ENCODE results near the gene TCAIM. TPM values are rescaled to one million over a fixed set of nuclear protein-coding genes. Genes with fewer than 3 reads are reported as not detected.

Gene TCAIM
- total RNA-seq, 4 donors from 2014 or later, result 15.5 to 26.9 (median 22.7) TPM

GRCh38 chr3:44418549-44418948, 80.0 kb downstream of the TCAIM start:
- intact Hi-C loops (cut with DNase I; ENCODE audit: low total_unique reads) (no loop called here), in situ Hi-C loops (cut with MboI; ENCODE audit: low sequenced_read_pairs in 4 of 4) (no loop called here)
- no peak for TF ChIP-seq CTCF (IDR thresholded peaks at IDR 0.05 in 4 of 5, conservative IDR thresholded peaks at IDR 0.05 in 1 of 5)
- TF ChIP-seq POLR2A (IDR thresholded peaks at IDR 0.05), result no peak
- ATAC-seq, result no peak
- H3K9me3 ChIP-seq, result no peaks in the 10 kb centered on the region
- no peaks in the 10 kb centered on the region for H3K36me3 ChIP-seq
- H3K27me3 ChIP-seq, result no peaks in the 10 kb centered on the region
- H3K27ac ChIP-seq, result no peak overlapping the region
- no peak for DNase-seq
- no peaks in the 10 kb centered on the region for H3K4me1 ChIP-seq
- H3K4me3 ChIP-seq, result no peak overlapping the region

- Histone ChIP-seq H3K27ac (no peak overlapping the region), H3K4me1 (no peaks in the 10 kb centered on the region), H3K4me3 (no peak overlapping the region), H3K27me3 (no peaks in the 10 kb centered on the region), H3K36me3 (no peaks in the 10 kb centered on the region), H3K9me3 (no peaks in the 10 kb centered on the region)
- DNase-seq (no peak), ATAC-seq (no peak)
- intact Hi-C loops (cut with DNase I; ENCODE audit: low total_unique reads) (no loop called here), in situ Hi-C loops (cut with MboI; ENCODE audit: low sequenced_read_pairs in 4 of 4) (no loop called here)
- TF ChIP-seq POLR2A (IDR thresholded peaks at IDR 0.05), result no peak
- TF ChIP-seq CTCF (IDR thresholded peaks at IDR 0.05 in 4 of 5, conservative IDR thresholded peaks at IDR 0.05 in 1 of 5), result no peak
Observed at GRCh38 chr3:44419116-44419922, 80.8 kb downstream of the TCAIM start.

- in situ Hi-C loops (cut with MboI; ENCODE audit: low sequenced_read_pairs in 4 of 4) (no loop called here), intact Hi-C loops (cut with DNase I; ENCODE audit: low total_unique reads) (no loop called here)
- ATAC-seq (no peak), DNase-seq (no peak)
- Histone ChIP-seq H3K4me3 (no peak overlapping the region), H3K36me3 (no peaks in the 10 kb centered on the region), H3K27ac (no peak overlapping the region), H3K27me3 (no peaks in the 10 kb centered on the region), H3K4me1 (no peaks in the 10 kb centered on the region), H3K9me3 (no peaks in the 10 kb centered on the region)
- no peak for TF ChIP-seq CTCF (IDR thresholded peaks at IDR 0.05 in 4 of 5, conservative IDR thresholded peaks at IDR 0.05 in 1 of 5)
- no peak for TF ChIP-seq POLR2A (IDR thresholded peaks at IDR 0.05)
Observed at GRCh38 chr3:44419923-44420650, 81.5 kb downstream of the TCAIM start.

GRCh38 chr3:44420676-44421075, 82.1 kb downstream of the TCAIM start:
- H3K27me3 ChIP-seq, result no peaks in the 10 kb centered on the region
- DNase-seq, result no peak
- H3K9me3 ChIP-seq, result no peaks in the 10 kb centered on the region
- no peak for TF ChIP-seq CTCF (IDR thresholded peaks at IDR 0.05 in 4 of 5, conservative IDR thresholded peaks at IDR 0.05 in 1 of 5)
- TF ChIP-seq POLR2A (IDR thresholded peaks at IDR 0.05), result no peak
- no peaks in the 10 kb centered on the region for H3K4me1 ChIP-seq
- ATAC-seq, result no peak
- H3K27ac ChIP-seq, result no peak overlapping the region
- intact Hi-C loops (cut with DNase I; ENCODE audit: low total_unique reads), result no loop called here
- H3K4me3 ChIP-seq, result no peak overlapping the region
- in situ Hi-C loops (cut with MboI; ENCODE audit: low sequenced_read_pairs in 4 of 4), result no loop called here
- no peaks in the 10 kb centered on the region for H3K36me3 ChIP-seq
